Measurements from ENCODE around the gene ERGIC3.
"Not testable (repeated sequence)": the region's sequence is repeated elsewhere in the genome, so short reads cannot be mapped to it uniquely, and the experiment has no call there.

ERGIC3 gene

GRCh38 chr20:35518955-35519354 lies 22.9 kb upstream of the ERGIC3 start:
- no peak for DNase-seq

GRCh38 chr20:35523298-35523888 lies 18.5 kb upstream of the ERGIC3 start:
- DNase-seq = no peak

- no peak for DNase-seq
These were observed 16.2 kb upstream of the ERGIC3 start for GRCh38 chr20:35525639-35526038.

GRCh38 chr20:35527122-35527769 lies 14.6 kb upstream of the ERGIC3 start:
- no peak for DNase-seq

GRCh38 chr20:35529552-35529951 lies 12.3 kb upstream of the ERGIC3 start, which contains the start of gene C20orf173:
TSS of gene C20orf173 (minus strand) at chr20:35529652. CDS start at chr20:35529373, 279 bp downstream.
- DNase-seq = no peak

GRCh38 chr20:35539756-35540212 lies 2.1 kb upstream of the ERGIC3 start:
- DNase-seq = peak in 2 of 5 donors; percentile 13 to 36

GRCh38 chr20:35541118-35541782 lies 628 bp upstream of the ERGIC3 start:
- DNase-seq = no peak

- no peak for DNase-seq
These were observed 1.1 kb downstream of the ERGIC3 start for GRCh38 chr20:35542990-35543389.

GRCh38 chr20:35544436-35544835 lies 2.6 kb downstream of the ERGIC3 start:
- no peak for DNase-seq

GRCh38 chr20:35544941-35545340 lies 3.1 kb downstream of the ERGIC3 start:
- not testable (repeated sequence) for DNase-seq

- no peak for DNase-seq
These were observed 4.2 kb downstream of the ERGIC3 start for GRCh38 chr20:35546127-35546526.

GRCh38 chr20:35547329-35547728 lies 5.5 kb downstream of the ERGIC3 start:
- DNase-seq = no peak

GRCh38 chr20:35551503-35551902 lies 9.6 kb downstream of the ERGIC3 start:
- no peak for DNase-seq

GRCh38 chr20:35552914-35553313 lies 11.0 kb downstream of the ERGIC3 start:
- DNase-seq = no peak

GRCh38 chr20:35555461-35555860 lies 13.6 kb downstream of the ERGIC3 start:
- DNase-seq = not testable (repeated sequence)

GRCh38 chr20:35555951-35556645 lies 14.2 kb downstream of the ERGIC3 start:
- DNase-seq = no peak

GRCh38 chr20:35556871-35557270 lies 15.0 kb downstream of the ERGIC3 start:
- DNase-seq = no peak

GRCh38 chr20:35558451-35558850 lies 16.6 kb downstream of the ERGIC3 start:
- no peak for DNase-seq

GRCh38 chr20:35559042-35559693 lies 17.3 kb downstream of the ERGIC3 start:
- DNase-seq = no peak

GRCh38 chr20:35560105-35560511 lies 18.2 kb downstream of the ERGIC3 start:
- DNase-seq = no peak

GRCh38 chr20:35560541-35560940 lies 18.7 kb downstream of the ERGIC3 start:
- DNase-seq = no peak

- no peak for DNase-seq
These were observed 19.4 kb downstream of the ERGIC3 start for GRCh38 chr20:35561268-35561667.

GRCh38 chr20:35561671-35562070 lies 19.8 kb downstream of the ERGIC3 start:
- DNase-seq = no peak

All from T-helper 1 cell (primary cell).